Pancreas (tissue), 10 donors: Measurements from ENCODE around the gene TM7SF2. TPM values are rescaled to one million over a fixed set of nuclear protein-coding genes. Genes with fewer than 3 reads are reported as not detected.

ENCODE experiments used
- ATAC-seq, 4 donors: fragments of 200-7000 bp; cut with Tn5 transposase; one replicate each; pipeline versions ENCODE4 v1.8.0 to v1.9.1; 2020; ENCODE audit warnings: mild to moderate bottlenecking in 4 of 4, moderate library complexity in 4 of 4
- DNase-seq, 6 donors: peaks; one replicate each; pipeline ENCODE4 v3.0.0-alpha.2; 2020
- FAIRE-seq: peaks from 2 replicates; lab custom pipeline; 2012; peaks lifted over from hg19 to GRCh38; lab: Jason Lieb, UNC
- H3K27ac ChIP-seq, 4 donors: fragments of 200-600 bp; sonication (generic); 1 replicate in 3 of 4; 2 replicates in 1 of 4; pipeline versions ENCODE4 v1.5.0 to v1.8.0; 2020
- H3K27me3 ChIP-seq, 4 donors: fragments of 200-600 bp; one replicate each; pipeline ENCODE4 v1.8.0; 2021
- H3K36me3 ChIP-seq, 3 donors: fragments of 200-600 bp; sonication (generic) in 1 of 3; one replicate each; pipeline versions ENCODE4 v1.5.0 to v1.8.0; 2020 to 2021
- H3K4me1 ChIP-seq, 3 donors: fragments of 200-600 bp; one replicate each; pipeline ENCODE4 v1.8.0; 2021
- H3K4me3 ChIP-seq, 4 donors: fragments of 200-600 bp; sonication (generic) in 2 of 4; one replicate each; pipeline versions ENCODE4 v1.5.0 to v1.8.0; 2020 to 2021
- H3K9me3 ChIP-seq, 4 donors: fragments of 200-600 bp; one replicate each; pipeline ENCODE4 v1.8.0; 2021
- WGBS, 2 donors: extraction: QIAGEN DNeasy Blood & Tissue Kit; methylation state at CpG; one replicate each; pipeline ENCODE4 v1.1.7; 2013; 5-methylcytosine and 5-hydroxymethylcytosine counted together
- intact Hi-C, 3 donors: fragments of 100-400 bp; cut with DNase I; formaldehyde crosslinking; loops; one replicate each; pipeline versions ENCODE4 v1.11.1 to v1.14.2; 2022
- polyA plus RNA-seq, 2 donors: library from polyadenylated mRNA; stranded (reverse); fragments of 200-250 nt; gene quantifications; one replicate each; pipeline ENCODE4 v1.2.3, GENCODE V29; 2013
- total RNA-seq, 6 donors: library from RNA; stranded (reverse); fragmentation: NEBNext Ultra II Directional in 4 of 6; extraction: Animal tissue kit (Norgen Biotek cat#: 25700) in 4 of 6; gene quantifications; one replicate each; pipeline versions ENCODE4 v1.2.1 to v1.2.4, GENCODE V29; 2021 to 2023
- TF ChIP-seq, protein P1 (sequence below), 4 donors: fragments of 200-600 bp; sonication (generic) in 3 of 4; IDR thresholded peaks; one replicate each; pipeline versions ENCODE4 v1.5.0 to v1.8.0; 2021; ENCODE audit warnings: antibody characterized with exemption in 4 of 4
- donor health status: healthy with polysubstance abuse.
- donor health status: DM: no; HTN: no; CAD: no; lungs with moderate emphysema.
- donor health status: DM: no; HTN: no; CAD: no.
- donor health status: control.
- donor health status: control.
- donor health status: Bipolar disorder and iron deficiency.
- donor health status: DM: yes; HTN: yes; CAD: no.
- donor health status: DM: no; HTN: no; CAD: no.
- donor health status: DM: no; HTN: no; CAD: no.
- donor health status: DM: yes; HTN: yes; CAD: no.

The TM7SF2 gene
- total and polyA plus RNA-seq, 8 donors: 12.8 to 203 (median 60.6) TPM

DNA sequence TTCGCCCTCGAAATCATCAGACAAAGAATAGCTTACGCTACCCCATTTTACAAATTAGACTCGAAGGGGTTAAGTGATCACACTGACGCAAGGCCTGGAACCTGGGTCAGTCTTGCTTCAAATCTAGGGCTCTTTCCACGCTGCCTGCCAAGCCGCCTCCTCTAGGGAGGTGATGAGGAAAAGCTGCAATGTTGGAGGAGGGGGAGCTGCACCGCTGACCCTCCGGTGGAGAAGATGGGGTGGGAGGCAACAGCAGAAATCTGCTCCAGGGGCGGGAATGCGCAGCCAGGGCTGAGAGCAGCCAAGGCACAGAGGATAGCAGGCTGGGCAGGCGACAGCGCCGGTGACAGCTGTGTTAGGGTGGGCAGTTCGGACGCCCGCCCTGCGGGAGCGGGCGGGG, 22.1 kb downstream of the TM7SF2 start:
- Histone ChIP-seq H3K9me3 (no peaks in the 10 kb centered on the region), H3K27me3 (no peaks in the 10 kb centered on the region), H3K4me3 (peak overlapping the region; percentile 70 to 93 (median 82)), H3K36me3 (peaks cover 3 to 45% (median 29%) of the 10 kb centered on the region in 3 donors), H3K4me1 (peaks cover 14 to 32% (median 26%) of the 10 kb centered on the region in 3 donors), H3K27ac (peak overlapping the region; percentile 99 to 100 (median 99))
- DNase-seq (peak in 4 of 6 donors; percentile 57 to 64 (median 60)), FAIRE-seq (no peak), ATAC-seq (peak in 3 of 4 donors; percentile 1 to 7 (median 2))
- TF ChIP-seq, protein P1, sequence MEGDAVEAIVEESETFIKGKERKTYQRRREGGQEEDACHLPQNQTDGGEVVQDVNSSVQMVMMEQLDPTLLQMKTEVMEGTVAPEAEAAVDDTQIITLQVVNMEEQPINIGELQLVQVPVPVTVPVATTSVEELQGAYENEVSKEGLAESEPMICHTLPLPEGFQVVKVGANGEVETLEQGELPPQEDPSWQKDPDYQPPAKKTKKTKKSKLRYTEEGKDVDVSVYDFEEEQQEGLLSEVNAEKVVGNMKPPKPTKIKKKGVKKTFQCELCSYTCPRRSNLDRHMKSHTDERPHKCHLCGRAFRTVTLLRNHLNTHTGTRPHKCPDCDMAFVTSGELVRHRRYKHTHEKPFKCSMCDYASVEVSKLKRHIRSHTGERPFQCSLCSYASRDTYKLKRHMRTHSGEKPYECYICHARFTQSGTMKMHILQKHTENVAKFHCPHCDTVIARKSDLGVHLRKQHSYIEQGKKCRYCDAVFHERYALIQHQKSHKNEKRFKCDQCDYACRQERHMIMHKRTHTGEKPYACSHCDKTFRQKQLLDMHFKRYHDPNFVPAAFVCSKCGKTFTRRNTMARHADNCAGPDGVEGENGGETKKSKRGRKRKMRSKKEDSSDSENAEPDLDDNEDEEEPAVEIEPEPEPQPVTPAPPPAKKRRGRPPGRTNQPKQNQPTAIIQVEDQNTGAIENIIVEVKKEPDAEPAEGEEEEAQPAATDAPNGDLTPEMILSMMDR (IDR thresholded peaks at IDR 0.05): no peak
- intact Hi-C loops: loop anchor here in 2 of 3 donors (5.0 kb wide), 1 partner anchor 49 kb away; the partner anchor contains the start of gene CAPN1 (in 2 of the 2)
- WGBS, 2 donors: 0 to 1% methylated on average over 20 of the region's 20 CpGs

DNA sequence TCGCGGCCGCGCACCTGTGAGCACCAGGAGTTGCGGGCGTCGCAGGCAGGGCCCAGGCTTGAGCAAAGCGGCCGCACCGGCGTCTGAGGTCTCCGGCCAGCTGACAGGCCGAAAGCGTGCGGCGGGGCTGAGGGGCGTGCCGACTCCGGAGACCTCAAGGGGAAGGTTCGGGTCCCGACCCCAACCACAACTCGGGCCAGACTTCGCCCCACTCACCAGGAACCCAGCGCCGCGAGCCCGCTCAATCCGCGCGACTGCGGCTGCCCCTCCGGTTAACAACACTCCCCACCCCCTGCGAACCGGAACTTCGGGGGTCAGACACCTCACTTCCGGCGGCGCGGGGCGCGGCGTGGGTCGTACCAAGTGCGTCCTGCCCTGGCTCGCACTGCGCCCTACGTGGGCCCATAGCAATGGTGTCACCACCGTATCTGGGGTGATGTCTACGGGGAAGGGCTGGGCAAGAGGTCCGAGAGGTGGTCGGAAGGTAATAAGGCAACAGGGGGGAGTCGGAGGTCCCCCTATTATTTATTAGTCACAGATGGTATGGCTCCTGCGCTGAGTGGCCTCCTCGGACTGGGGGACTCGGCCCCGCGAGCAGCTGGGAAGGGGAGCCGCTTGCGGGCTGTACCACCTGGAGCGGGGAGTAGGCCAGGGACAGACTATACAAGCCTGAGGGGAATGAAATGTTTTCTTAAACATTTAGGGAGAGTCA, 22.7 kb downstream of the TM7SF2 start, which contains the start of gene SYVN1:
Gene SYVN1 (minus strand): TSS at position 280 of the 712 bp plus-strand sequence. CDS start 918 bp downstream, outside the sequence.
- Histone ChIP-seq H3K4me3 (peak within 1 kb of the TSS; percentile 70 to 93 (median 82)), H3K27me3 (no peaks in the 10 kb centered on the region), H3K27ac (peak within 1 kb of the TSS; percentile 99 to 100 (median 99)), H3K4me1 (peaks cover 14 to 32% (median 26%) of the 10 kb centered on the region in 3 donors), H3K9me3 (no peaks in the 10 kb centered on the region), H3K36me3 (peaks cover 2 to 38% (median 25%) of the 10 kb centered on the region in 3 donors)
- FAIRE-seq: no peak
- TF ChIP-seq, protein P1 (IDR thresholded peaks at IDR 0.05): no peak
- intact Hi-C loops: loop anchor here in 2 of 3 donors (5.0 kb wide), 1 partner anchor 48 kb away; the partner anchor contains the start of gene CAPN1 (in 2 of the 2)
- ATAC-seq: peak; percentile 82 to 92 (median 84)
- DNase-seq: peak; percentile 90 to 97 (median 94)
- 0% methylated on average over 55 to 60 of the region's 60 CpGs for WGBS, 2 donors

- 1% methylated on average over 24 of the region's 24 CpGs for WGBS, 2 donors
- Histone ChIP-seq H3K4me1 (peaks cover 14 to 32% (median 26%) of the 10 kb centered on the region in 3 donors), H3K36me3 (peaks cover 0 to 31% (median 18%) of the 10 kb centered on the region in 3 donors), H3K9me3 (no peaks in the 10 kb centered on the region), H3K27me3 (no peaks in the 10 kb centered on the region), H3K4me3 (peak overlapping the region; percentile 70 to 93 (median 82)), H3K27ac (peak overlapping the region; percentile 99 to 100 (median 99))
- DNase-seq (peak; percentile 90 to 99 (median 99)), FAIRE-seq (peak; percentile 90), ATAC-seq (peak; percentile 75 to 90 (median 84))
- intact Hi-C loops: loop anchor here in 2 of 3 donors (5.0 kb wide), 1 partner anchor 47 kb away; the partner anchor contains the start of gene CAPN1 (in 2 of the 2)
- TF ChIP-seq, protein P1 (IDR thresholded peaks at IDR 0.05): no peak
Measured at GRCh38 chr11:65134952-65135632, 23.4 kb downstream of the TM7SF2 start.

DNA sequence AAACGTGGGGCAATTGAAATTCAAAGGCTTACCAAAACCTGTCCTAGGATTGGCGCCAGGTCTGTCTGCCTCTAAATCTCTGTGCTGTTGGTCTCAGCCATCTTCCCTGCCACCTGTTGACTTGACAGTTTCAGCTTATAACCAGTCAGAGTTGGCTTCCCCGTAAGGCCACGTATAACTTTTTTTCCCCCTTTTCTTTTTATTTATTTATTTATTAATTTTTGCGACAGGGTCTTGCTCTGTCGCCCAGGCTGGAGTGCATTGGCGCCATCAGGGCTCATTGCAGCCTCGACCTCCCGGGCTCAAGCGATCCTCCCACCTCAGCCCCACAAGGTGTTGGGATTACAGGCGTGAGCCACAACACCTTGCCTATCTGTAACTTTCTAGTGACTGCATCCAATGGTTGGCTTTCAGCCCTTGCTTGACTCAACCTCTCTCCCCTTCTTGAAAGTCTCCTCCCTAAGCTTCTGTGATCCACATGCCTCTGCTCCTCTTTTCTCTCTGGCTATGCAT, 24.0 kb downstream of the TM7SF2 start:
- Histone ChIP-seq H3K27ac (peak overlapping the region; percentile 99 to 100 (median 99)), H3K27me3 (no peaks in the 10 kb centered on the region), H3K4me3 (peak overlapping the region in 2 of 4 donors; percentile 70 to 78), H3K9me3 (no peaks in the 10 kb centered on the region), H3K36me3 (peaks cover 0 to 25% (median 12%) of the 10 kb centered on the region in 3 donors), H3K4me1 (peaks cover 14 to 32% (median 26%) of the 10 kb centered on the region in 3 donors)
- intact Hi-C loops: no loop called here
- no peak for DNase-seq
- no peak for ATAC-seq
- FAIRE-seq: no peak
- TF ChIP-seq, protein P1 (IDR thresholded peaks at IDR 0.05): no peak
- 36 to 40% methylated on average over 11 of the region's 11 CpGs for WGBS, 2 donors
